Activated CD8-positive, alpha-beta T cell treated with anti-CD3 and anti-CD28 coated beads for 36 hours (primary cell): ENCODE data around the gene RGS2. TPM values are rescaled to one million over a fixed set of nuclear protein-coding genes. Genes with fewer than 3 reads are reported as not detected.

Source experiments
- ATAC-seq: fragments of 200-7000 bp; cut with Tn5 transposase; one replicate; pipeline ENCODE4 v1.10.0; 2021; ENCODE audit warnings: mild to moderate bottlenecking, moderate library complexity
- CTCF ChIA-PET: fragments of 350-600 bp; sonication (Branson Sonifier 250); formaldehyde crosslinking; loops from one replicate; lab custom pipeline; 2021; ENCODE audit warnings: antibody characterized with exemption; lab: Charles Lee
- POLR2A ChIA-PET: fragments of 350-600 bp; sonication (Branson Sonifier 250); formaldehyde crosslinking; loops from one replicate; lab custom pipeline; 2021; ENCODE audit warnings: antibody characterized with exemption; lab: Charles Lee
- DNase-seq: peaks from one replicate; pipeline ENCODE4 v3.0.0-alpha.2; 2020
- H3K27ac Mint-ChIP-seq: one replicate; pipeline ENCODE4 v1.8.0; 2021; ENCODE audit warnings: mild to moderate bottlenecking, mixed read lengths
- H3K27me3 Mint-ChIP-seq: one replicate; pipeline ENCODE4 v1.8.0; 2021; ENCODE audit warnings: mixed read lengths
- H3K36me3 Mint-ChIP-seq: one replicate; pipeline ENCODE4 v1.8.0; 2021; ENCODE audit warnings: low read depth, mixed read lengths
- H3K4me1 Mint-ChIP-seq: one replicate; pipeline ENCODE4 v1.8.0; 2021; ENCODE audit warnings: low read depth, mixed read lengths
- H3K4me3 Mint-ChIP-seq: one replicate; pipeline ENCODE4 v1.8.0; 2021; ENCODE audit warnings: mild to moderate bottlenecking, moderate library complexity, mixed read lengths
- H3K9me3 Mint-ChIP-seq: one replicate; pipeline ENCODE4 v1.8.0; 2021; ENCODE audit warnings: mixed read lengths
- CTCF ChIP-seq: fragments of 200-600 bp; IDR thresholded peaks from one replicate; pipeline ENCODE4 v1.8.0; 2022; ENCODE audit warnings: antibody characterized with exemption, mild to moderate bottlenecking
- intact Hi-C: fragments of 100-400 bp; cut with micrococcal nuclease; formaldehyde crosslinking; loops from one replicate; pipeline ENCODE4 v1.10.0; 2022
- total RNA-seq, 2 experiments: library from RNA; stranded (reverse); gene quantifications; one replicate each; pipeline ENCODE4 v1.2.3, GENCODE V29; 2021

RGS2 gene
- total RNA-seq, 2 experiments from 2014 or later = 5.7 to 6.3 TPM

GRCh38 chr1:192784397-192784796 lies 24.4 kb upstream of the RGS2 start:
- Mint-ChIP-seq H3K9me3 (no peaks in the 10 kb centered on the region), H3K27ac (no peak overlapping the region), H3K4me3 (no peak overlapping the region), H3K36me3 (no peaks in the 10 kb centered on the region), H3K4me1 (no peaks in the 10 kb centered on the region), H3K27me3 (peaks cover 19% of the 10 kb centered on the region)
- DNase-seq (no peak), ATAC-seq (no peak)
- TF ChIP-seq CTCF = no peak
- ChIA-PET POLR2A (no interaction called here), CTCF (no interaction called here)
- intact Hi-C loops = no loop called here

- no peaks in the 10 kb centered on the region for H3K9me3 Mint-ChIP-seq
- H3K4me1 Mint-ChIP-seq = no peaks in the 10 kb centered on the region
- intact Hi-C loops = no loop called here
- H3K4me3 Mint-ChIP-seq = no peak overlapping the region
- ChIA-PET POLR2A (no interaction called here), CTCF (no interaction called here)
- ATAC-seq (no peak), DNase-seq (no peak)
- no peak overlapping the region for H3K27ac Mint-ChIP-seq
- TF ChIP-seq CTCF = no peak
- H3K36me3 Mint-ChIP-seq = no peaks in the 10 kb centered on the region
- H3K27me3 Mint-ChIP-seq = peaks cover 15% of the 10 kb centered on the region
Observed at GRCh38 chr1:192786576-192786975, 22.3 kb upstream of the RGS2 start.

GRCh38 chr1:192787914-192788585 lies 20.8 kb upstream of the RGS2 start:
- Mint-ChIP-seq H3K9me3 (no peaks in the 10 kb centered on the region), H3K4me3 (no peak overlapping the region), H3K27me3 (peaks cover 14% of the 10 kb centered on the region), H3K27ac (no peak overlapping the region), H3K36me3 (no peaks in the 10 kb centered on the region), H3K4me1 (no peaks in the 10 kb centered on the region)
- intact Hi-C loops = no loop called here
- DNase-seq (no peak), ATAC-seq (no peak)
- ChIA-PET POLR2A (no interaction called here), CTCF (interaction anchor here (1.0 kb wide), 1 partner anchor 9 kb away, joined by 3 read pairs; no protein-coding TSS in a partner anchor)
- TF ChIP-seq CTCF = no peak

GRCh38 chr1:192789871-192790270 lies 19.0 kb upstream of the RGS2 start:
- no peak for ATAC-seq
- Mint-ChIP-seq H3K27me3 (peaks cover 9% of the 10 kb centered on the region), H3K9me3 (no peaks in the 10 kb centered on the region), H3K36me3 (no peaks in the 10 kb centered on the region), H3K4me1 (no peaks in the 10 kb centered on the region), H3K27ac (no peak overlapping the region), H3K4me3 (no peak overlapping the region)
- no peak for TF ChIP-seq CTCF
- ChIA-PET POLR2A (no interaction called here), CTCF (interaction anchor here (0.8 kb wide), 1 partner anchor 18 kb away, joined by 3 read pairs; no protein-coding TSS in a partner anchor)
- DNase-seq = no peak
- intact Hi-C loops = no loop called here

GRCh38 chr1:192792628-192793027 lies 16.2 kb upstream of the RGS2 start:
- H3K9me3 Mint-ChIP-seq = no peaks in the 10 kb centered on the region
- no peaks in the 10 kb centered on the region for H3K36me3 Mint-ChIP-seq
- ATAC-seq (no peak), DNase-seq (no peak)
- intact Hi-C loops = no loop called here
- peaks cover 1% of the 10 kb centered on the region for H3K27me3 Mint-ChIP-seq
- no peak overlapping the region for H3K4me3 Mint-ChIP-seq
- no peak overlapping the region for H3K27ac Mint-ChIP-seq
- POLR2A ChIA-PET = no interaction called here
- CTCF ChIA-PET = no interaction called here
- no peak for TF ChIP-seq CTCF
- H3K4me1 Mint-ChIP-seq = no peaks in the 10 kb centered on the region
